ENCODE measurements around the gene NRL.

NRL gene

GRCh38 chr14:24068711-24069410 lies 45.9 kb downstream of the NRL start:
- TF ChIP-seq, protein P1, sequence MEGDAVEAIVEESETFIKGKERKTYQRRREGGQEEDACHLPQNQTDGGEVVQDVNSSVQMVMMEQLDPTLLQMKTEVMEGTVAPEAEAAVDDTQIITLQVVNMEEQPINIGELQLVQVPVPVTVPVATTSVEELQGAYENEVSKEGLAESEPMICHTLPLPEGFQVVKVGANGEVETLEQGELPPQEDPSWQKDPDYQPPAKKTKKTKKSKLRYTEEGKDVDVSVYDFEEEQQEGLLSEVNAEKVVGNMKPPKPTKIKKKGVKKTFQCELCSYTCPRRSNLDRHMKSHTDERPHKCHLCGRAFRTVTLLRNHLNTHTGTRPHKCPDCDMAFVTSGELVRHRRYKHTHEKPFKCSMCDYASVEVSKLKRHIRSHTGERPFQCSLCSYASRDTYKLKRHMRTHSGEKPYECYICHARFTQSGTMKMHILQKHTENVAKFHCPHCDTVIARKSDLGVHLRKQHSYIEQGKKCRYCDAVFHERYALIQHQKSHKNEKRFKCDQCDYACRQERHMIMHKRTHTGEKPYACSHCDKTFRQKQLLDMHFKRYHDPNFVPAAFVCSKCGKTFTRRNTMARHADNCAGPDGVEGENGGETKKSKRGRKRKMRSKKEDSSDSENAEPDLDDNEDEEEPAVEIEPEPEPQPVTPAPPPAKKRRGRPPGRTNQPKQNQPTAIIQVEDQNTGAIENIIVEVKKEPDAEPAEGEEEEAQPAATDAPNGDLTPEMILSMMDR (IDR thresholded peaks at IDR 0.05; ENCODE audit: extremely low read depth, insufficient read depth, missing control alignments): no peak
- no peak for DNase-seq (ENCODE audit: low spot score)
- in situ Hi-C loops (cut with MboI; ENCODE audit: low pct_unique_long_range_greater_than_20kb, low sequenced_read_pairs, unreplicated experiment): no loop called here

DNA sequence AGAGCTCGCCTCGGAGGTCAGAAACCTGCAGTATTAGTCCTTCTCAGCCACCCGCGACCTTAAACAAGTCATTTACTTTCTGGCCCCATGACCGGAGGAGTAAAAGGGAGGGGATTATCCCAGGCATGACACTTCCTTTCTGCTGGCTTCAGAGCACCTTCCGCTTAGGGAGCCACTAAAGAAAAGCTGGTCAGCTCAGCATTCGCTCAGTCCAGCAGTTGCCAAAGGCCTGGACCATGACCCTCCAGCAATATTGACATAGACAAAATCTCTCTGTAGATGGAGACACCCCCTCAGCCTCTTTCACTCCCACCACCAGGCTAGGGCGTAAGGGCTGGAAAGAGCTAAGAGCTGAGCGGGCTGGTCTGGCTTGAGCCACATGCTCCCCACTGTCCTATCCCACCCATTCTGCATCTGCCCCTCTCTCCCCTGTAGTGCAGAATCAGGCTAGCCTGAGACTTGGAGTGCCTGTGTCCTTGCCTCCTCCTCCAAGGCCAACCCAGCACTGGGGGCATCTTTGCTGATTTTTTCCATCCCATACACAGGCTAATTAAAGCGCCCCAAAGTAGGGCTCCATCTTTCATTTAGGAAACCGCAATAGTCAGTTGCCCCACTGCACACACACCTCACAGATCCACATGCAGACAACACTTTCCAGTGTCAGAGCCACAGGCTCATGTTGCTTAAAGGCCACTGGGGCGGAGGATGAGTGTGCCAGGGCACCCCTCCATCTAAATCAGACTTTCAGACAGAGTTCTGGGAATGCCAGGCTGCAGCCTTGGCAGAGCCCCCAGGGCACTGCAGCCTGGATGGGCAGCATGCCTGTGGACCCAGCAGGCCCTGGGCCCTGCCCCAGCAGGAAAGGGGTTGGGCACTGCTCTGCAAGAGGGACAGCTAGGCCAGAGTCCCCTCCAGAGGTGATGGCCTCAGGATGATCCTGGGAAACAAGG lies 47.3 kb downstream of the NRL start:
- in situ Hi-C loops (cut with MboI; ENCODE audit: low pct_unique_long_range_greater_than_20kb, low sequenced_read_pairs, unreplicated experiment): no loop called here
- TF ChIP-seq, protein P1 (IDR thresholded peaks at IDR 0.05; ENCODE audit: extremely low read depth, insufficient read depth, missing control alignments): no peak
- no peak for DNase-seq (ENCODE audit: low spot score)

- in situ Hi-C loops (cut with MboI; ENCODE audit: low pct_unique_long_range_greater_than_20kb, low sequenced_read_pairs, unreplicated experiment): no loop called here
- TF ChIP-seq, protein P1 (IDR thresholded peaks at IDR 0.05; ENCODE audit: extremely low read depth, insufficient read depth, missing control alignments): no peak
- DNase-seq (ENCODE audit: low spot score): no peak
Observed at GRCh38 chr14:24066496-24067132, 48.1 kb downstream of the NRL start.

- no peak for DNase-seq (ENCODE audit: low spot score)
- in situ Hi-C loops (cut with MboI; ENCODE audit: low pct_unique_long_range_greater_than_20kb, low sequenced_read_pairs, unreplicated experiment): no loop called here
- TF ChIP-seq, protein P1 (IDR thresholded peaks at IDR 0.05; ENCODE audit: extremely low read depth, insufficient read depth, missing control alignments): no peak
Observed at GRCh38 chr14:24065408-24065807, 49.3 kb downstream of the NRL start.

GRCh38 chr14:24064856-24065255 lies 49.9 kb downstream of the NRL start:
- in situ Hi-C loops (cut with MboI; ENCODE audit: low pct_unique_long_range_greater_than_20kb, low sequenced_read_pairs, unreplicated experiment): no loop called here
- TF ChIP-seq, protein P1 (IDR thresholded peaks at IDR 0.05; ENCODE audit: extremely low read depth, insufficient read depth, missing control alignments): no peak
- DNase-seq (ENCODE audit: low spot score): no peak

DNA sequence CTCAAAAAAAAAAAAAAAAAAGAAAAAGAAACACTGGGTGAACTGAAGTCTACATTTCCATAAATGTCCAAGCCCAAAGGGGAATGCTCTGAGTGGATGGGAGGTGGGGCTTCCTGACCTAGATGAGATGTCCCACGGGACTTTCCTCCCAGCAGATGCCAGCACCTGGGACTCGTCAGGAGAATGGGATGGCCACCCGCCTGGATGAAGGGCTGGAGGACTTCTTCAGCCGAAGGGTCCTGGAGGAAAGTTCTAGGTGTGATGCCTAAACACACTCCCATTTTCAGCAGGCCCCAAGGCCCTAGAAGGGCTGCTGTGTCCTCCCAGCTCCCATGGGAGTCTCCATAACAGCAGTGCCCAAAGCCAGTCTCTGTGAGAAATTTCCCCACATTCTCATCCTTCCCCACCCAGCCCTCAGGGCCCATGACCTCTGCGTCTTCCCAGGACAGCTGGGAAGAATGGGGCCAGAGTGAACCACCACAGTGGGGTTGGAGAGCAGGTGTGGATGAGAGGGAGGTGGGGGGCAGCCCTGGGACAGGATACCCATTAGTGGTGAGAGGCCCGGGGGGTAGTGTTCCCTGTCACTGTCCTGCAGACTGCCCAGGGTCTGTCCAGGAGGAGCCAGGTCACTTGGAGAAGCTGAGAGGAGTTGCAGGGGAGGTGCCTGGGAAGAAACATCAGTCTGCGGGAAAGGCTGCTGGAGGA lies 50.5 kb downstream of the NRL start:
- in situ Hi-C loops (cut with MboI; ENCODE audit: low pct_unique_long_range_greater_than_20kb, low sequenced_read_pairs, unreplicated experiment): no loop called here
- TF ChIP-seq, protein P1 (IDR thresholded peaks at IDR 0.05; ENCODE audit: extremely low read depth, insufficient read depth, missing control alignments): no peak
- no peak for DNase-seq (ENCODE audit: low spot score)

Measured in GM13977 (cell line).